ENCODE results near the gene SRD5A3. TPM values are rescaled to one million over a fixed set of nuclear protein-coding genes. Genes with fewer than 3 reads are reported as not detected.

SRD5A3 gene
- total and polyA plus RNA-seq, 2 donors (not counting 3 experiments of a cell fraction or from before 2014, with no cell fraction given), result 23.6 to 24.3 TPM

GRCh38 chr4:55386840-55387239, 40.8 kb downstream of the SRD5A3 start:
- H3K36me3 ChIP-seq (ENCODE audit: control insufficient read depth in 2 of 2, extremely low read depth in 1 of 2, insufficient read depth in 2 of 2, low read length in 2 of 2), result no peaks in the 10 kb centered on the region
- POLR2A ChIA-PET, result interaction anchor here (1.4 kb wide), 1 partner anchor 9 kb away, joined by 4 read pairs; the partner anchor contains the start of gene TMEM165
- intact Hi-C loops (cut with micrococcal nuclease), result no loop called here
- no TSS peak for BruUV-seq (replicated peaks)
- no peaks in the 10 kb centered on the region for H3K27me3 ChIP-seq (ENCODE audit: control insufficient read depth in 2 of 2, insufficient read depth in 2 of 2, low read length in 2 of 2)
- H3K79me2 ChIP-seq (ENCODE audit: control insufficient read depth, insufficient read depth, low read length), result no peaks in the 10 kb centered on the region
- no peak for TF ChIP-seq POLR2AphosphoS5 (IDR thresholded peaks at IDR 0.05; ENCODE audit: insufficient read depth, low read depth, low read length)
- no peak for TF ChIP-seq GATA2 (IDR thresholded peaks at IDR 0.05; ENCODE audit: insufficient read depth, insufficient read length, low read depth, low read length)
- TF ChIP-seq MYC (IDR thresholded peaks at IDR 0.05; ENCODE audit: low read depth, low read length), result no peak
- TF ChIP-seq POLR2A (IDR thresholded peaks at IDR 0.05; ENCODE audit: low read depth, low read length), result no peak
- TF ChIP-seq CTCF (IDR thresholded peaks at IDR 0.05; ENCODE audit: extremely low read depth in 1 of 2, insufficient read depth in 1 of 2, low read depth in 1 of 2, low read length in 2 of 2), result no peak
- TF ChIP-seq EZH2 (IDR thresholded peaks at IDR 0.05; ENCODE audit: borderline replicate concordance, low read depth, low read length, severe bottlenecking), result no peak
- CTCF ChIA-PET, result interaction anchor here (1.0 to 3.1 kb wide), 4 partner anchors 9 to 415 kb away, joined by 3 to 9 read pairs (median 6); partner anchors contain the start of genes SRD5A3 and TMEM165
- no peaks in the 10 kb centered on the region for H3K9me3 ChIP-seq (replicated peaks; ENCODE audit: control insufficient read depth, insufficient read depth, low read length)
- no peak overlapping the region for H3K4me3 ChIP-seq (replicated peaks in 1 of 3; ENCODE audit: insufficient read depth in 1 of 3, low read depth in 1 of 3, low read length in 3 of 3)
- FAIRE-seq (no peak), DNase-seq (ENCODE audit: low read depth, low spot score) (no peak)
- dilution Hi-C loops (cut with MboI; ENCODE audit: extremely low pct_ligation_motif_present, low sequenced_read_pairs), result no loop called here
- H3K9ac ChIP-seq (replicated peaks; ENCODE audit: extremely low read depth, insufficient read depth, low read length), result no peak overlapping the region
- no peak overlapping the region for H3K27ac ChIP-seq (ENCODE audit: insufficient read depth, low read depth, low read length)
- no peaks in the 10 kb centered on the region for H3K9me1 ChIP-seq (replicated peaks; ENCODE audit: control insufficient read depth, extremely low read depth, insufficient read depth, low read length)
- no peaks in the 10 kb centered on the region for H4K20me1 ChIP-seq (replicated peaks; ENCODE audit: control insufficient read depth, extremely low read depth, insufficient read depth, low read length)
- H3K4me2 ChIP-seq (ENCODE audit: insufficient read depth, low read length), result no peak overlapping the region
- H2AFZ ChIP-seq (ENCODE audit: low read depth, low read length), result no peak overlapping the region
- no peaks in the 10 kb centered on the region for H3K4me1 ChIP-seq (ENCODE audit: control insufficient read depth, extremely low read depth, insufficient read depth, low read length)
